ENCODE data around the gene ADM5. TPM values are rescaled to one million over a fixed set of nuclear protein-coding genes. Genes with fewer than 3 reads are reported as not detected.

ADM5 gene
- total RNA-seq, 1 donor from 2014 or later: 1.9 TPM

DNA sequence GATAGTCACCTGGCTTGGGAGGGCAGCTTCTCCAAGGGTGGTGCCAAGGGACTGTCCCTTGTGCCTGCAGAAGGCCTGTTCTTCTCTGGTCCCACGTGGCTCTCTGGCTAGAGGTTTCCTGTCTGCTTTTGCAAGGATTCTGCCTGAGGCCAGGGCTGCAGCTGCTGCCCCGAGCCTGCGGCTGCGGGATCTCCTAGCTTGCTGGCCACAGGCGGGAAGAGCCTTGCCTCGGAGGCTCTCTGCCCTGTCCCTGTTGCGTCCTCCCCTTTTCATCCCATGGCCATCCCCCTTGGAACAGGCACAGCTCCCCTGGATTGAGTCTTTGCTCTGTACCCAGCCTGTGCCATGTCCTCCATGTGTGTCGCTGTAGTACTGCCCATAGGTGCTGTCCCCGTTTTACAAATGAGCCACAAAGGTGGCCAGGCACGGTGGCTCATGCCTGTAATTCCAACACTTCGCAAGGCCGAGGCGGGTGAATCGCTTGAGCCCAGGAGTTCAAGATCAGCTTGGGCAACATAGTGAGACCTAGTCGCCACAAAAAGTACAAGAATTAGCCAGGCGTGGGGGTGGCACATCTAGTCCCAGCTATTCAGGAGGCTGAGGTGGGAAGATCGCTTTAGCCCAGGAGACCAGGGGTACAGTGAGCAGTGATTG lies 32.8 kb upstream of the ADM5 start:
- TF ChIP-seq, protein P1, sequence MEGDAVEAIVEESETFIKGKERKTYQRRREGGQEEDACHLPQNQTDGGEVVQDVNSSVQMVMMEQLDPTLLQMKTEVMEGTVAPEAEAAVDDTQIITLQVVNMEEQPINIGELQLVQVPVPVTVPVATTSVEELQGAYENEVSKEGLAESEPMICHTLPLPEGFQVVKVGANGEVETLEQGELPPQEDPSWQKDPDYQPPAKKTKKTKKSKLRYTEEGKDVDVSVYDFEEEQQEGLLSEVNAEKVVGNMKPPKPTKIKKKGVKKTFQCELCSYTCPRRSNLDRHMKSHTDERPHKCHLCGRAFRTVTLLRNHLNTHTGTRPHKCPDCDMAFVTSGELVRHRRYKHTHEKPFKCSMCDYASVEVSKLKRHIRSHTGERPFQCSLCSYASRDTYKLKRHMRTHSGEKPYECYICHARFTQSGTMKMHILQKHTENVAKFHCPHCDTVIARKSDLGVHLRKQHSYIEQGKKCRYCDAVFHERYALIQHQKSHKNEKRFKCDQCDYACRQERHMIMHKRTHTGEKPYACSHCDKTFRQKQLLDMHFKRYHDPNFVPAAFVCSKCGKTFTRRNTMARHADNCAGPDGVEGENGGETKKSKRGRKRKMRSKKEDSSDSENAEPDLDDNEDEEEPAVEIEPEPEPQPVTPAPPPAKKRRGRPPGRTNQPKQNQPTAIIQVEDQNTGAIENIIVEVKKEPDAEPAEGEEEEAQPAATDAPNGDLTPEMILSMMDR (IDR thresholded peaks at IDR 0.05): no peak
- H3K4me3 ChIP-seq: no peak overlapping the region
- DNase-seq (no peak), ATAC-seq (no peak)
- no peak overlapping the region for H3K27ac ChIP-seq
- H3K4me1 ChIP-seq: no peaks in the 10 kb centered on the region
- no peaks in the 10 kb centered on the region for H3K9me3 ChIP-seq
- intact Hi-C loops (cut with DNase I): no loop called here
- H3K36me3 ChIP-seq: peaks cover 90% of the 10 kb centered on the region
- H3K27me3 ChIP-seq: no peaks in the 10 kb centered on the region

DNA sequence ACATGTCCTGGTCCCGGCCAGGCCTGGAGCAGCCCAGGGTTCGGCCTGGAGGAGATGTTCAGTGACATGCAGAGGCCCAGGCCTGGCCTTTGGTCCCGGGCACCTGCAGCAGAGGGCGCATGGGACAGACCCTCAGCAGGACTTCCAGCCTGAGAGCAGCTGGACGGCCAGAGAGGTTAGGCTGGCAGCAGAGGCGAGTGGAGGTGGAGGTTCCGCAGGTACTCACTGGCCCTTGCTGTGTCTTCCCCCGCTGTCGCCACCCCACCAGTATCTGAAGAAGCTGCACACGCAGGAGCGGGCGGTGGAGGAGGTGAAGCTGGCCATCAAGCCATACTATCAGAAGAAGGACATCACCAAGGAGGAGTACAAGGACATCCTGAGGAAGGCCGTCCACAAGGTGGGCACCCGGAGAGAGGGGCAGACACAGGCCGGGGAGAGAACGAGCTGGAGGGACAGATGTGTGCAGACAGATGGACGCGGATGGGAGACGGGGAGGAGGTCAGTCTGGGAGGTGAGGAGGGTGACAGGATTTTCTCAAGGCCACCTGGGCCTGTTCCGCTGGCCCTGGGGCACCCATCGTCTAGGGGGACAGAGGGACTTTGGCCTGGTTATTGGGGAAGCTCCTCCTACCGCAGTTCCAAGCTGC lies 31.8 kb upstream of the ADM5 start:
- ATAC-seq (no peak), DNase-seq (no peak)
- Histone ChIP-seq H3K36me3 (peaks cover 95% of the 10 kb centered on the region), H3K4me3 (no peak overlapping the region), H3K27ac (no peak overlapping the region), H3K4me1 (no peaks in the 10 kb centered on the region), H3K27me3 (no peaks in the 10 kb centered on the region), H3K9me3 (no peaks in the 10 kb centered on the region)
- intact Hi-C loops (cut with DNase I): no loop called here
- TF ChIP-seq, protein P1 (IDR thresholded peaks at IDR 0.05): no peak

DNA sequence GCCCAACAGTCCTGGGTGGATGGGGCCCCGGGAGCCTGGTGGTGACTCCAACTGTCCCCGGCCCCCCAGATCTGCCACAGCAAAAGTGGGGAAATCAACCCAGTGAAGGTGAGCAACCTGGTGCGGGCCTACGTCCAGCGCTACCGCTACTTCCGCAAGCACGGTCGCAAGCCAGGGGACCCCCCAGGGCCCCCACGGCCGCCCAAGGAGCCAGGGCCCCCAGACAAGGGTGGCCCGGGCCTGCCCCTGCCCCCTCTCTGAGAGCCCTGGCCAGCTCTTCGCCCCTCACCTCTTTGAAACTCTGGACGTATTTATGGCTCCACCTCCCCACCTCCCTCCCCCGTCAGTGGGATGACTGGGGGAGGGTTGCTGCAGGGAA lies 31.3 kb upstream of the ADM5 start:
- H3K4me3 ChIP-seq: no peak overlapping the region
- H3K9me3 ChIP-seq: no peaks in the 10 kb centered on the region
- H3K27me3 ChIP-seq: no peaks in the 10 kb centered on the region
- intact Hi-C loops (cut with DNase I): no loop called here
- ATAC-seq (no peak), DNase-seq (no peak)
- no peak overlapping the region for H3K27ac ChIP-seq
- TF ChIP-seq, protein P1 (IDR thresholded peaks at IDR 0.05): no peak
- H3K36me3 ChIP-seq: peaks cover 93% of the 10 kb centered on the region
- H3K4me1 ChIP-seq: no peaks in the 10 kb centered on the region

DNA sequence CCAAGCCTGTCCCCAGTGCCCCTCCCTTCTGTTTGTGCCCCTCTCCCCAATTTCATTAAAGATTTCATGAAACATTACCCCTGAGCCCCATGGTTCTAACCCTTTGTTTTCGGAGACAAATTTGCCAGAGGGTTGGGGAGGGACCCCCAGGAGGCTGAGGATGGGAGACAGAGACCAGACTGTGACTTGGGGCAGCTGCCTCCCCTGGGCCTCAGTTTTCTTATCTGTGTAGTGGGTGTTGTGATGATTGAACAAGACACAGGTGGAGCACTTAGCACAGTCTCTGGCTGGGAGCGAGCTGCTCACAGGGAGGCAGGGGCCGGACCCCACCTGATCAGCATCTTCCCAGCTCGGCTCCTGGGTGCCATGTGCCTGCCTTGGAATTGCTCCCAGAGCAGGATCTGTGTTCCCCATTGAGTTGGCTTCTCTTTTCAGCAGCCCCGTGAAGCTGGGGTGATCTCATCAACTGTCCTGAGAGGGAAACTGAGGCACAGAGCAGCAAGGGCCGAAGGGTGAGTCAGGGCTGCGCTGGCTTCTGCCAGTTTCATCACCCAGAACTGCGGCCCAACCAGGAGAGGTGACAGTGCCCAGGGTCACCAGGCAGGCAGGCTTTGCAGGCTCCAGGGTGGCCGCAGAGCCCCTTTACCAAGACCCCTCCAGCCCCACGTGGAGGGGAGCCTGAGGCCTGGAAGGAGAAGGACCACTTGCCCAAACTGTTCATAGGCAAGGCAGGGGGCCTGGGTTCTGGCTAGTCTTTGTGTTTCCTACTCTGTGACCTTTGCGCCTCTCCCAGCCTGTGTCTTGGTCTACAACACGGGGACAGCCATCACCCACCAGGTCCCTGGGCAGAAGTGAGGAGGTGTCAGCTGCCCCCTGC lies 30.6 kb upstream of the ADM5 start:
- DNase-seq (no peak), ATAC-seq (no peak)
- H3K27me3 ChIP-seq: no peaks in the 10 kb centered on the region
- intact Hi-C loops (cut with DNase I): no loop called here
- no peak overlapping the region for H3K27ac ChIP-seq
- no peaks in the 10 kb centered on the region for H3K9me3 ChIP-seq
- TF ChIP-seq, protein P1 (IDR thresholded peaks at IDR 0.05): no peak
- no peak overlapping the region for H3K4me3 ChIP-seq
- peaks cover 2% of the 10 kb centered on the region for H3K4me1 ChIP-seq
- H3K36me3 ChIP-seq: peaks cover 86% of the 10 kb centered on the region

DNA sequence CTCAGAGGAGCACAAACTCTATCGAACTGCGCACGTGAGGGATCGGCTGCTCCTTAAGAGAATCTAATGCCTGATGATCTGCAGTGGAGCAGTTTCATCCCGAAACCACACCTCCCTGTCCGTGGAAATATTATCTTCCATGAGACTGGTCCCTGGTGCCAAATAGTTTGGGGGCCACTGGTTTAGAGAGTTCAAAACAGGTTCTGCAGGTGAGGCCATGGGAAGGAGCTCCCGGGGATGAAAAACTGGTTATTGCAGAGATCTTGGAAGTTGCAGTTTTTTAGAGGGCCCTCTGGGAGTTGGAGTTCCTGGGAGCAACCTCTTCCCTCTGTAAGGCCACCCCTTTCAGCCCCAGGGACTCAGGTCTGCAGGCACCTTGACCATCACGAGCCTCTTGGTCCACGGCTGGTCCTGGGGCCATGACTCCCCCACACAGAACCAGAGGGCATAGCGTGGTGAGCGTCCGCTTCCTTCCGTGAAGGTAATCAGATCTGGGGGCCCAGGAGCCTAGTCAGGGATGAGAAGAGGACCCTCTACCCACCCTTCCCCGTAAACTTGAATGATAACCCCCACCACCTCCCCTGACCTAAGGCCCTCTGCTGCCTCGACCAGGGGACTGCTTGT lies 28.9 kb upstream of the ADM5 start:
- Histone ChIP-seq H3K27ac (no peak overlapping the region), H3K9me3 (no peaks in the 10 kb centered on the region), H3K4me3 (no peak overlapping the region), H3K36me3 (peaks cover 70% of the 10 kb centered on the region), H3K27me3 (no peaks in the 10 kb centered on the region), H3K4me1 (peaks cover 7% of the 10 kb centered on the region)
- intact Hi-C loops (cut with DNase I): no loop called here
- TF ChIP-seq, protein P1 (IDR thresholded peaks at IDR 0.05): no peak
- no peak for ATAC-seq
- no peak for DNase-seq

Measured in upper lobe of right lung (tissue), 1 donor.